Activated CD4-positive, alpha-beta T cell treated with anti-CD3 and anti-CD28 coated beads, Interleukin-2, Interleukin-4, amounts not matched to agents 100 ng/mL and 50 ng/mL, durations not matched to agents 16 hours and 8 hours (primary cell): ENCODE data around the gene BCAN.

Source experiments
- DNase-seq: peaks from one replicate; pipeline ENCODE4 v3.0.0-alpha.2; 2020; ENCODE audit warnings: low spot score

The BCAN gene

DNA sequence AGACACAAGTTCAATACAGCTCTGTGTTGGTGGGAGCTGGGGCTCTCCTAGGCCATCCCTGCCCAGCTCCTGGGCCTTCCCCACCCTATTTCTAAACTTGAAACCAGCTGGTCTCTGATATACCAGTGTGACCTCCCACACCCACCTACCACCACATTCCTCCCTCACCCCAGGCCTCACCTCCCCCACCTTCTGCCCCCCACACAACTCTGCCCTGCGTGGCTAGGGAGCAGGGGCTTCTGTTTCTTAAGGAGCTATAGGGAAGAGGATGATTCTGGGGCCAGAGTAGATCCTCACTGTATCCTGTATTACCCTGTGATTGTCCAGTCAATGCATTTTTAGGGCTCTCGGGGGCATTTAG lies 18.8 kb downstream of the BCAN start:
- no peak for DNase-seq

DNA sequence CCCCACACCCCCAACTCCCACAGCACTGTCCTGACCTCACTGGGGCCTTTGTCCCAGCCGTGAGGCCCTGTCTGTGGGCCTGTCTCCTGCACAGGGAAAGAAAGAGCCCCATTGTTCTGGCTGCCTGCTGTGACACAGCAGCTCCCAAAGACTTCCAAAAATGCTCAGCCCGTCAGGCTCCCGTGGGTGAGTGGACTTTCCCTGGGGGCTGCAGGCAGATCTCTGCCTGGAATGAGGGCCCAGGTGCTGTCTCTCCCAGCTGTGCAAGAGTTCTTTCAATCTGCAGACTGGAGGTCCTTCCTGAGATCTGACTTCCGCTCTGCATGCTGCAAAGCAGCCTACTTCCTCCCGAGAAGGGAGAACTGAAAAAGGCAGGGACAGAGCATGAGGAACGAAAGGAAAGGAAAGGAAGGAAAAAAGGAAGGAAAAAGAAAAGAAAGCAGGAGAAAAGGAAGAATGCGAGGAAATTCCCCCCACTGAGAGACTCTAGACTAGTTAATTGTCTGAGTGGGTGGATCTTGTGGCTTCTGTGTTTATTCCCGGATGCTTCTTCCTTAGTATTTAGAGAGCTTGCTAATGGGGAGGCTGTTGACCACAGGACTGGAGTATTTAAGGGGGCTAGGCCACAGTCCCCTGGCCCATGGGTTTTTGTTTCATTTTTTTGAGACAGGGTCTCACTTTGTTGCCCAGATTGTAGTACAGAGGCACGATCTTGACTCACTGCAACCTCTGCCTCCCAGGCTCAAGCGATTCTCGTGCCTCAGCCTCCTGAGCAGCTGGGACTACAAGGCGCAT lies 20.3 kb downstream of the BCAN start:
- no peak for DNase-seq

DNA sequence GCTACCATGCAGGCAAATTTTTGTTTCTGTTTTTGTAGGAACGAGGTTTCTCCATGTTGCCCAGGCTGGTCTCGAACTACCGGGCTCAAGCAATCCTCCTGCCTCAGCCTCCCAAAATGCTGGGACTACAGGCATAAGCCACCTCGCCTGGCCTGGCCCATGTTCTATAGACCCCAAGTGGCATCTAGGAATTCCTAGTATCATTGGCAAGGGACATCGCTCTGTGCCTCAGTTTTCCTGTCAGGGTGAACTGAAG lies 20.8 kb downstream of the BCAN start:
- no peak for DNase-seq

DNA sequence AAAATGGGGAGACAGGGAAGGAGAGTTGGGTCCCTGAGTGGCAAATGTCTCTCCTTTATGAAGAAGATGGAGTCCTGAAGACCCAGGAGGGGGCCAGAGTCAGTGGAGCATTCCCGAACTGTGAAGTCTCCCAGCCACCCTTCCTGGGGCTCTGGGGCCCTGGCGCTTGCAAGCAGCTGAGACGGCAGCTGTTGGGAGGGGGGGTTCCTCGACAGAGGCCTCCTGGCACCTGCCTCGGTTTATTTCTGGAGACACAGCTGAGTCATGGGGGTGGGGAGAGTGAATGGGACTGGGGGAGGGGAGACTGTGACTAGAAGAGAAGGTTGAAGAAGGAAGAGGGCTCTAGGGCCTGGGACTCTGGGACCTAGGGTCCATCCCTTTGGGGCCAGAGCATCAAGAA lies 21.3 kb downstream of the BCAN start:
- DNase-seq = no peak

DNA sequence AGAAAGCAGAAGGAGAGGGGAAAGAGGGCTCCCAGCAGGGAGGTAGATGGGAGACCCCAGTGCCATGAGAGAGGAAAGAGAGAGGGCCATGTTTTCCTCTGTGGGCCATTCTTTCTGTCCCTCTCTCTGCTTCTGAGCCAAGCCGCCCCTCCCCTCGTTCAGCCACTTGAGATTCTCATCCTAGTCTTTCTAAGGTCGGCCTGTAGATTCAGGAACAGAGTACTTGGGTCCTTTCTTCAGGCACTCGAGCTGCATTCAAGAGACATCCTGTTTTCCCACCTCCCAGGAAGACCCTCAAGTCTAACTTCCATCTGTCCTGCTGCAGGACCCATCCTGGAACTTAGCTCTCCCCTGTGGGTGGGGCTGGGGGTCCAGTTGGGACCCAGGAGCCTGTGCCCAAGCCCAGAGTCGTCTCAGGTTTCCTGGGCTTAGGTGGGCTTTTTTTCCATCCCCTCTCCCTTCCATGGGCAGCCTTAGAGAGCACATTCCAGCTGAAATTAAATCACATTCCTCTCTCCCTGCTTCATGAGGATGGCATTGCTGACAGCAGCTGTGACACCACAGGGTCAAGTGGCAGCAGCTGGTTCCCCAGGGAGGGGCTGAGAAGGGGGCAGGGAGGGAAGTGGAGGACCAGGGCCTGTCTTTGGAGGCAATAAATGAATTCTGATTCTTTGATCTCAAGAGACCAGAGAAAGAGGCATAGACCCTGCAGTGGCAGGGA lies 22.3 kb downstream of the BCAN start:
- DNase-seq = no peak

DNA sequence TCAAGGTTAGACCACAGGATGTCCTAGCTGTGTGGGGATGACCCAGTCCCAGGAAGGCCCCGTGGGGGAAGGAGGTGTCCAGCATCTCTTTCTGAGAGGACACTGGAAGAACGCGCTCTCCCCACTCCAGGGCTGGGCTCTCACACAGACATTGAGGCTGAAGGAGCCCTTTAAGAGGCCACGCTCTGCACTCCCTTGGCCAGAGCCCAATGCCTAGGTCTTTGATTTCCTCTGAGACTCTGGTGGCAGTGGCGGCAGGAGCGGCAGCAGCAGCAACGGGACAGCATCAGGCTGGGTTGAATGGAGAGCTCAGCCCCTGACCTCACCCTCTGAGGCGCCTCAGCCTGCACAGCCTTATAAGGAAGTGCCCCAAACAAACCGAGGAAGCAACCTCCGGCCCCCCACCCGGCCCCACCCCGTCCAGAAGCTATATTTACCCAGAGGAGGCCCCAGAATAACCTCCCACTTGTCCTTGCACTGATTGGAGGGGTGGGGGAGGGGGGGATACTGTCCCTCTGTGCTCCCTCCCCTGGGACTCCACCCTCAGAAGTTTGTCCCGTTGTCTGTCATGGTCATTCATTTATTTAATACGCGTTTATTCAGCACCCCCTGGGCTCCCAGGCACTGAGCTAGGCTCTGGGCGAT lies 23.0 kb downstream of the BCAN start:
- DNase-seq = no peak

DNA sequence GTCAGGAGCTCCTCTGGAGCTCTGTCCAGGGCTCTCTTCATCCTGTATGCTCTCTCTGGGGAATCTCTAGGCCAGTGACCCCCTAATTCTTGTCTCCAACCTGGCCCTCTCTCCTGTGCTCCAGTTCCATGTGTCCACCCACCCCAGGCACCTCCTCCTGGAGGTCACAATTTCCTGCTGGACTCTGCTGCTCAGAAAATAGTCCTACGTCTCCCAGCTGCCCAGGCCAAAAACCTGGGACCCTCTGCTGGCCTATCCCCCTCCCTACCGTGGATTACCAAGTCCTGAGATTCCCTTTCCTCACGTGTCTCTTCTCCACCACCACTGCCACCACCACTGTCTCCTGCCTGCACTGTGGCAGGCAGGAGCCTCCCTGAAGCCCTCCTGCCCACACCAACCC lies 23.6 kb downstream of the BCAN start:
- no peak for DNase-seq

DNA sequence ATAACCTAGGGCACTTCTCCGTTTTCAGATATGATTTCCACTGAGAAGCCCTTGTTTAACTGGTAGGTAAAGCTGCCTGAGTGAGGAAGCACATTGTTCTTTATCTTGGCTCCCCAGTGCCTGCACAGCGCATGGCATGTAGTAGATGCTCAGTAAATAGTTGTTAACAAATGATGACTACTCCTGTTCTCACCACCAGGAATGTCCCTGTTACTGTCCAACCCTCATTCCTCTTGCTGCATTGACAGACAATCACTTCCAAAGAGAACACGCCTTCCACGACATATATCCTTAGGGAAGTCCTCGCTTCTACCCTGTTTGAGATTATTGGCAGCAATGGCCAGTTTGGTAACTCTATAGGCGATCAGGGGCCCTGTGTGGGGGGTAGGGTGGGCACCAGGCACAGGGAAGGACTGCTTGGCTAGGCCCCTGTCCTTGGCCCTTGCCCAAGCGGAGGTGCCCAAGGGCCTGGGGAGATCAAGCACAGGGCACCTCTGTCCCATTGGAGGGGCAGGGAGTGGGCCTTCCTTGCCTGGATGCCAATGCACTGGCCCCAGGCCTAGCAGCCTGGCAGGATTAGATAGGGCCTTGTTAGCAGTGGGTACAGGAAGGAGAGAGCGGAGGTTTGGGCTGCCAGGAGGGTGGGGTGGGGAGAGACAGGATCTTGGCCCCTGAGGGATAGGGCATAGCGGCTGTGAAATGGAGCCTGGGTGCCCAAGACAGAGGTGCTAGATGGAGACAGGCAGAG lies 25.1 kb downstream of the BCAN start:
- no peak for DNase-seq

DNA sequence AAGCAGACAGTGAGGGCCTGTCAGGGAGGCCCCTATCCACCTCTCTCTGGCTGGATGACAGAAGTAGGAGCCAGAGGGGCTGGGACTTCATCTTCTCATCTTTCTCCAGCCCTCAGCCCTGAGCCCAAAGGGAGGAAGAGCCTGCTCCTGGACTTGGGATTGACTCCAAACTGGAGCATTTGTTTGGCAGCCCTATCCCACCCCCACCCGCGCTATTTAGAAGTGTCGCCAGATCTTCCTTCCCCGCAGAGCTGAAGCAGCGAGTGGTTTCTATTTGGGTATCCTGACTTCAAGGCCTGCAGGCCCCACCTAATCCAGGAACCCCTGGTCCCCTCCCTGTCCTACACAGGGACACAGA lies 25.7 kb downstream of the BCAN start:
- DNase-seq = no peak

DNA sequence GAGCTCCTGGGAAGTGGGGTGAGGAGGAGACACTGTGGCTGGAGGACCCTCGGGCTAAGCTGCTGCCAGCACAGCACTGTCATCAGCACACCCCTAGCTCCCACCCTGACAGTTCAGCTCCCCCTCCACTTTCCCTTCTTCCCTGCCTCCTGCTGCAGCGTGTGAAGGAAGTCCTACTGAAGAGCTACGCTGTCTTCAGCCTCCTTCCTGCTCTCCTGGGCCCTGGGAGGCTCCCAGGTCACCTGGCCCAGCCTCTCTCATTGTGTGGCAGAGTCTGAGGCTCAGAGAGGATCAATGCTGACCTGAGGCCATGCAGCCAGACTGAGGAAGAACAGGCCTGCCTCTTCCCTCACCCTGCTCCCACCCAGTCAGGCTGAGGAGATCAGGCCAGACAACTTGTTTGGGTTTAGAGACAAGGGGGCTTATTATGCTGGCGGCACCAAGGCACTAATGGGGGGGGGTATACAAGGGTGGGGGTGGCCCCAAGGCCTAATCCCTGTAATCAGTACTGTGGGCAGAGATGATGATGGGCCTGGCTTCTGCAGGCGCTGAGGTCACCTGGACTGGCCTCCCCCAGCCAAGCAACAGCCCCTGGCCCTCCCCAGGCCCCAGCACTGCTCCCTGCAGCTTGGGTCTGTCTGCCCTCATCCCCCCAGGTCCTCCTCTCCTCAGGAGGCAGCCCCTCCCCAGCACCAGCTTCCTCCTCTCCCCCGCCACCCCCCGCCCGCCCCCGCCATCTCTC lies 26.2 kb downstream of the BCAN start:
- DNase-seq = no peak

DNA sequence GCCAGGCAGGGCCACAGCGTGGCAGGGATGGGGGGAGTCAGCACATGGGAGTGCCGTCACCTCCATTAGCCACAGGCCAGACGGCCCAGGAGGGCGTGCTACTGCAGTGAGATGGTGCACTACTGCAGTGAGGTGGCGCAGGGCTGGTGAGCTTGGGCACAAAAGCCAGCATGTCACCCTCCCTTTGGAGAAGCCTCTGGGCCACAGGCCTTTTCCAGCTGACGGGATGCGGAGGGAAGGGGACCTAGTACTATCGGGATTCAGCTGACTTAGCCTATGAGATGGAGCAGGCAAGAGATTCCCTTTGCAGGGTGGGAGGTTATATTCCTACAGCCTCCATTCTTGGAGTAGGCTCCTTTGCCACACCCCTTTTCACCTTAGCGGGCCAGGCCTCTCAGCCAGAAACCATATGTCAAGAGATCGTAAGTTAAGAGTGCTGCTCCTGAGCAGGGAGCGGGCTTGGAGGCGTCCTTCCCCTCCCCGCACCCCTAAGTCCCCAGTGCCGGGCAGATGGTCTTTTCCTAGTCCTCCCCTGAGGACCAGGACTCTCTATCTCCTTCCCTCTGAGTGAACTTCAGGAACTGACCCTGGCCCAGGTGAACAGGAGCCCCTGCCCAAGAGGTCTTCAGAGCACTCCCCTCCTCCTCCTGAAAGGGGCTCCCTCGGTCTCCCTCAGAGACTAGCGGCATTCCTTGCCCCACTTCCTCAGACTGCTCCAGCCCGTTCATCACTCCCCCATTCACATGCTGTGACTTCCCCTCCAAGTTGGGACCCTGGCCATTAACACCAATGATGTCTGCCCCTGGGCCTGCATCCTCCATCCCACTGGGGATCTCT lies 27.1 kb downstream of the BCAN start:
- DNase-seq = no peak

DNA sequence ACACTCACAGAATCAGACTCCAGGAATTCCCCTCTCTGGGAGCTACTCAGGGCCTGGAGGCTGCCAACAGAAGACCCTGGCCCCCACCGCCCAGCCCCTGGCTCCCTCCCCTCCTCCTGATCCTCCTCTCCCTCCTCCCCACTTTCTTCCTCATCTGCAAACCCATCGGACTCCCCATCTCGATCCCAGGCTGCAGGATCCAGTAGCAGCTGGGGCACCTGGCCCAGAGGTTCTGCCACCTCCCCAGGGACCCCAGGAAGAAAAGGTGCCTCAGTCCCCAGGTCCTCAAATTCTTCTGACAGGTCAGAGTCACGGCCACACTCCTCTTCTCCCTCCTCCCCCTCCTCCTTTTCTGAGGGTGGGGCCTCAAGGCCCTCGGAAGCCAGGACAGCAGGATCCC lies 27.9 kb downstream of the BCAN start:
- DNase-seq = no peak

DNA sequence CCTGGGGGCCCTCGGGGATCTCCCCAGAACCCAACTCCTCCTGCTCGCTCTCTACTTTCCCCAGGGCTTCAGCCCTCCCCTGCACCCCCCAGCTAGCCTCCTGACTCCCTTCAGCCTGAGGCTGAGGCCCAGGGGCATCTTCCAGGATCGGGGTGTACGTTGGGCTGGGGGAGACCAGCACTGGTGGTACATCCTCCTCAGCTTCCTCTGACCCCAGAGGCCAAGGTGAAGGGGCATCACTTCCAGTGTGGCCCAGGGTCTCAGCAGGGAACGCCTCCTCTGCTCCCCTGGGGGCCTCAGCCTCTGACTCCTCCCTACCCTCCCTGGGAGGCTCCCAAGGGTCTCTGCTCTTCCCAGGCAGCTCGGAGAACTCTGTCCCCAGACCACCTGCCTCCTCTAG lies 28.4 kb downstream of the BCAN start:
- DNase-seq = no peak

DNA sequence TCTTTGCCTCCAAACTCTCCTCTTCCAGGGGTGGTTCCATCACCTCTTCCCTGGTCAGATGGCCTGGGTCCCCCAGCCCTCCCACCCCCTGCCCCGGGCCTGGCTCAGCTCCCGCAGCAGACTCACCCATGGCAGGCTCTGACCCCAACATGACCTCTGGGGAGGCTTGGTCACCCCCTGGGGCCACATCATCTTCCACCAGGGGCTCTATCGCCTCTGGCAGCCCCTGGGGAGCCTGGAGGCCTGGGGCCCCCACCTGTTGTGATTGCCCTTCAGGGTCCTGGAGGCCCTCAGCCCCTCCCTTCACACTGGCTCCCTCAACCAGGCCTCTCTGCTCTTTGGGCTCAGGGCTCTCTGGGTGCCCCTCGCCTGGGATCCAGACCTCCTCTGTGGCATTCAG lies 28.9 kb downstream of the BCAN start:
- DNase-seq = no peak

DNA sequence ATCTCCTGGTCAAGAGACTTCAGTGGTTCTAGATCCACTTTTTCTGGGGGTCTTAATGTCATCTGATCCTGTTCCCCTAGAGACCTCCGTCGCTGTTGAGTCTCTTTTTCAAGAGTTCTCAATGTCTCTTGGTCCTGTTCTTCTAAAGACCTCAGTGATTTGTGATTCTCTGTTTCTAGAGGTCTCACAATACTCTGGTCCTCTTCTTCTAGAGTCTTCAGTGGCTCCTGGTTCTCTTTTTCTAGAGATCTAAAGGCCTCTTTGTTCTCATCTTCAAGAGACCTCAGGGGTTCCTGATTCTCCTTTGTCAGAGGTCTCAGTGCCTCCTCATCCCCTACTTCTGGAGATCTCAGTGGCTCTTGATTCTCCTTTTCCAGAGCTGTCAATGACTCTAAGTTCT lies 29.9 kb downstream of the BCAN start:
- DNase-seq = no peak

DNA sequence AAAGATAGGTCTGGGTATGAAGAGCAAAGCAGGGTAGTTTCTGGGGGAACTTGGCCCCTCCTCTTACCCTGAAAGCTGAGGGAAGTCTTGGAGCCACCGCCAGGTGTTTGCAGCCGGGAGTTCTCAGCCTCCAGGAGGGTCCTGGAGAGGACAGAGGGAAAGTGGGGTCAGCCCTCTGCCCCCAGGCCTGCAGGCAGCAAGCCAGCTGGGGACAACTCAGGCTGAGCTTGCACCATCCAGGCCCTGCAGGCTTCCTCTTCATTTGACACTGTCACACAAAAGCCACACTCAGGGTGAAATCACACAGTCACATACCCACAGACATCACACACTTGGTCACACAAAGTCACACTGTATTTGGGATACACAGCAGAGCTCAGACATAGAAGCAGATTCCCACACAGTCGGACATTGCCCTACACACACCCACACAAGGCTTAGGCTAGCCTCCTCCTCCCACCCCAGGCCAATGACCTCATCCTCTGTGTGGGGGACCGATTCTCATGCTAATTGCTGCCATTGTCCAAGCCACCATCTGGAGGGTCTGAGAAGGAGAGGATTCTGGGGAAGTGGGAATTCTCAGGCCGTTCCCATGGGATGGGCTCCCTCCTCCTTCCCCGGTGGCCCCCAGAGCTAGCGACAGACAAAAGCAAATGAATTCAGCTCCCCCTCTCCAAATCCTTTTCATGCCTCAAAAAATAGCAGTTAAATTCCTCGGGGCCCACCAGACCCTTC lies 31.6 kb downstream of the BCAN start:
- no peak for DNase-seq

DNA sequence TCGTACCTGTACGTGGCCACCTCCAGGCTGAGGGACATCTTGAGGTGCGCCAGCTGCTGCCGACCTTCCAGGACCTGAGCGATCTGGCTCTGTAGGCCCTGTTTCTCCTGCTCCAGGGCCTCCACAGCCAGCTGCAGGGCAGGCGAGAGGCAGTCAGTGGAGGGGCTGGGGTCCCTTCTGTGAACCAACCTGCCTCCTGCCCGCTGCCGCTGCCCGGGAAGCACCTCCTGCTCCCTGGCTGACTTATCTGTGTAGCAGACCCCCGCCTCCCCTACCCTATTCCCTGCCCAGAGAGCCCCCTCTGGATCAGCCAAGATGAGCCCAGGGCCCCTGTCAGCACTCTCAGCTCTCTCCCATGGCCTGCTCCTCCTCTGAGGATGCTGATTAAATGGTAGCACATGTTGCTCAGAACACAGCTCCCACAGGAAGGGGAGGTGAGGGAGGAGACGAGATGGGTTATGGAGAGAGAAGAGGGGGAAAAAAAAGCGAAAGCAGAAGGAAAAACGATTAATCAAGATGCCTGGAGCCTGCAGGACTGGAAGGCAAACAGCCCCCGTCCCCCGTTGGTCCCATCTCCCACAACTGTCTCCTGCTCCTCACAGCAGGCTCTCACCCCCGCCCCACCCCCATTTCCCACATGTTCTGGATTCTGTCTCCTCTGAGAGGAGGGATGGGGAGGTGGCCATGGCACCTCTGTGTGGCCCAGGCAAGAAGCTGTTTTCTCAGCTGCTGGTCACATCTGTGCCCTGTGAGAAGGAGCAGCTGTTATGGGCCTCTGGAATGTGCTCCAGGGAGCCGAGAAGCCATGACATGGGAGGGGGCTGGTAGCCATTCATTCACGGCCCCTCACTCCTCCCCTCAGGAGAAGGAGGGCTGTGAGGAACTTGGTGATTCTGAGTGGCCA lies 33.5 kb downstream of the BCAN start:
- DNase-seq = no peak

DNA sequence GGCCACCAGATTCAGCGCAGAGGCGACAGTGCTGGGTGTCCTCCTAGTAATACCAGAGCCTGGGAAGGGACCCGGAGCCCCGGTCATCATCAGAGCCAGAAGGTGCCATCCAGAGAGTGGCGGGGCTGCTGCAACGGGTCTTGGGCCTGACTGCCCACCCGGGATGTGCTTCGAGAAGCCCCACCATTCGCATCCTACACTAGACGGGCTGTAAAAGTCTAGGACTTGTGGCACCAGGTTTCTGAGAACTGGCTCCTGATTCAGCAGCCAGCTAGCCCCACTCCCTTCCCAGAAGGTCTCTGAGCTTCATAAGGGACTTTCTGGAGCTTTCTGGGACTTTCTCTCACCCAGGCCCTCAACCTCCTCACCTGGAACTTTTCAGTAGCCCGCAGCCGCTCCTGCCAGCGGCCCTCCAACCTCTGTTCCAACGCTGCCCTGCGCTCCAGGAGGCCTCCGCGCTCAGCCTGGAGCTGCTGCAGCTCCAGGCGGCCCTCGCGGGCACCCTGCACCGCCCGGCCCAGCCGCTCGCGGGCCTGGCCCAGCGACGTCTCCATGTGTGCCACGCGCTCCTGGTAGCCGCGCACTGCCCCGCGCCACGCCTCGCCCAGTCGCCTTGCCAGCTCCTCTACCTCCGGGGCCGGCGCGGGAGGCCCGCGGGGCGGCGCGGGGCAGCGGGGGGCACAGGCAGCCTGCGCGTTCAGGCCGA lies 34.4 kb downstream of the BCAN start:
- no peak for DNase-seq
